Retinal pigment epithelial cell (primary cell): ENCODE results near the gene ENPP1.
"Not testable (repeated sequence)": the region's sequence is repeated elsewhere in the genome, so short reads cannot be mapped to it uniquely, and the experiment has no call there.

Experiments used
- DNase-seq: peaks from one replicate; pipeline ENCODE4 v3.0.0-alpha.2; 2010; ENCODE audit warnings: low read depth
- H3K4me3 ChIP-seq: 2 replicates; pipeline ENCODE4 v1.5.1; 2011; ENCODE audit warnings: mild to moderate bottlenecking, low read length, control low read depth, moderate library complexity
- CTCF ChIP-seq: conservative IDR thresholded peaks from 2 replicates; pipeline ENCODE4 v1.5.1; 2011; ENCODE audit warnings: low read depth, low read length, control low read depth, inconsistent platforms

The ENPP1 gene

GRCh38 chr6:131849799-131850198, 42.0 kb downstream of the ENPP1 start:
- no peak for TF ChIP-seq CTCF
- H3K4me3 ChIP-seq: no peak overlapping the region
- no peak for DNase-seq

- H3K4me3 ChIP-seq: no peak overlapping the region
- TF ChIP-seq CTCF: no peak
- DNase-seq: no peak
Observed at GRCh38 chr6:131851049-131851769, 43.4 kb downstream of the ENPP1 start.

GRCh38 chr6:131852200-131852599, 44.4 kb downstream of the ENPP1 start:
- TF ChIP-seq CTCF: no peak
- DNase-seq: no peak
- no peak overlapping the region for H3K4me3 ChIP-seq

- TF ChIP-seq CTCF: no peak
- DNase-seq: no peak
- H3K4me3 ChIP-seq: no peak overlapping the region
Observed at GRCh38 chr6:131854803-131855202, 47.0 kb downstream of the ENPP1 start.

- no peak for DNase-seq
- no peak for TF ChIP-seq CTCF
Observed at GRCh38 chr6:131858765-131859415, 51.1 kb downstream of the ENPP1 start.

GRCh38 chr6:131859658-131860057, 51.8 kb downstream of the ENPP1 start:
- not testable (repeated sequence) for H3K4me3 ChIP-seq, DNase-seq

More at GRCh38 chr6:131858765-131859415, 51.1 kb downstream of the ENPP1 start:
- no peak overlapping the region for H3K4me3 ChIP-seq

GRCh38 chr6:131861381-131861780, 53.6 kb downstream of the ENPP1 start:
- no peak for TF ChIP-seq CTCF
- H3K4me3 ChIP-seq: no peak overlapping the region
- DNase-seq: peak; percentile 52
